AG10803 (cell line): Measurements from ENCODE around the gene SECISBP2L.

ENCODE experiments used
- DNase-seq: peaks from one replicate; pipeline ENCODE4 v3.0.0; 2010; ENCODE audit warnings: low read depth
- H3K4me3 ChIP-seq: 2 replicates; pipeline ENCODE4 v1.5.1; 2011; ENCODE audit warnings: mild to moderate bottlenecking, low read length, control low read depth
- TF ChIP-seq, protein P1 (sequence below): conservative IDR thresholded peaks from 2 replicates; pipeline ENCODE4 v1.5.1; 2011; ENCODE audit warnings: mild to moderate bottlenecking, low read length, control low read depth, inconsistent platforms

The SECISBP2L gene

DNA sequence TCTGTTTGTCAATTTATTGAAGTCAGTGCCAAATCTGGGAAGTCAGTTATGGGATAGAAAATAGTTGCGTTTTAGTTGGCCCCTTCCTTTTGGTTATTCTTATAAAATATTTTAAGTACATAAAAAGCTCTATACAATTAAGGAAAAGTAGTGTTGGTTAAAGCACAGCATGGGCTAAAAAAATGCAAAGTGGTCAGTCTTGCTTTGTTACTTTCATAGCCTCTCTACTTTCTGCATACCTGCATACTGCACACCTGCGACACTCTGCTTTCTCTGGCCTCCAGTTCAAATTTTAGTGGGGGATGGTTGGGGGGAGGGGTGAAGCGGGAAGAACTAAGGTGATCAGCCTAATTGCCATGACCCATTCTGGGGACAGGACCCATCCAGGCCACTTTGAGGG lies 60.7 kb downstream of the SECISBP2L start:
- H3K4me3 ChIP-seq = no peak overlapping the region
- no peak for DNase-seq
- TF ChIP-seq, protein P1, sequence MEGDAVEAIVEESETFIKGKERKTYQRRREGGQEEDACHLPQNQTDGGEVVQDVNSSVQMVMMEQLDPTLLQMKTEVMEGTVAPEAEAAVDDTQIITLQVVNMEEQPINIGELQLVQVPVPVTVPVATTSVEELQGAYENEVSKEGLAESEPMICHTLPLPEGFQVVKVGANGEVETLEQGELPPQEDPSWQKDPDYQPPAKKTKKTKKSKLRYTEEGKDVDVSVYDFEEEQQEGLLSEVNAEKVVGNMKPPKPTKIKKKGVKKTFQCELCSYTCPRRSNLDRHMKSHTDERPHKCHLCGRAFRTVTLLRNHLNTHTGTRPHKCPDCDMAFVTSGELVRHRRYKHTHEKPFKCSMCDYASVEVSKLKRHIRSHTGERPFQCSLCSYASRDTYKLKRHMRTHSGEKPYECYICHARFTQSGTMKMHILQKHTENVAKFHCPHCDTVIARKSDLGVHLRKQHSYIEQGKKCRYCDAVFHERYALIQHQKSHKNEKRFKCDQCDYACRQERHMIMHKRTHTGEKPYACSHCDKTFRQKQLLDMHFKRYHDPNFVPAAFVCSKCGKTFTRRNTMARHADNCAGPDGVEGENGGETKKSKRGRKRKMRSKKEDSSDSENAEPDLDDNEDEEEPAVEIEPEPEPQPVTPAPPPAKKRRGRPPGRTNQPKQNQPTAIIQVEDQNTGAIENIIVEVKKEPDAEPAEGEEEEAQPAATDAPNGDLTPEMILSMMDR = no peak

DNA sequence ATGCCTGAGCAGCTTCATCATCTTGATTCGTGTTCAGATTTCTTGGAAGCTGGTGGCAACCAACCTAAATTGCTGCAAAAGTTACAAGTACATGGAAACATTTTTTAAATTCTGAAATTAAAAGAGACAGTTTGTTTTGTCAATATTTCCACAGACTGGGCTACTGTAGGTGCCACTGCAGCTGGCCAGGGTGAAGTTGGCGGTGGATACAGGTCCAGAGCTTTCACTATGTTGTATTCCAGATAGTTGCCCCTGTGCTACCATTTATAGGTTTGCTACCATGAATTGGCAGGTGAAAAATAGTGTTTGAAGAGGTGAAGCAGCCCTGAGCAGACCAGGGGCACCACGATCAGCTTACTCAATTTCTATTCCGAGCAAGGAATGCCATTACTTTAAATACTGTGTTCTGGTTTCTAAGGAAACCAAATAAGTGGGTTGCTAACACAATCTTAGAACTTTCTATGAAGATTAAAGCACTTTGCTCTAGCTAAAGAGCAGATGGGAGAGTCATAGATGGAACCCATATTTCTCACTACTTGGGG lies 61.4 kb downstream of the SECISBP2L start:
- peak; percentile 67 for DNase-seq
- TF ChIP-seq, protein P1 = no peak

DNA sequence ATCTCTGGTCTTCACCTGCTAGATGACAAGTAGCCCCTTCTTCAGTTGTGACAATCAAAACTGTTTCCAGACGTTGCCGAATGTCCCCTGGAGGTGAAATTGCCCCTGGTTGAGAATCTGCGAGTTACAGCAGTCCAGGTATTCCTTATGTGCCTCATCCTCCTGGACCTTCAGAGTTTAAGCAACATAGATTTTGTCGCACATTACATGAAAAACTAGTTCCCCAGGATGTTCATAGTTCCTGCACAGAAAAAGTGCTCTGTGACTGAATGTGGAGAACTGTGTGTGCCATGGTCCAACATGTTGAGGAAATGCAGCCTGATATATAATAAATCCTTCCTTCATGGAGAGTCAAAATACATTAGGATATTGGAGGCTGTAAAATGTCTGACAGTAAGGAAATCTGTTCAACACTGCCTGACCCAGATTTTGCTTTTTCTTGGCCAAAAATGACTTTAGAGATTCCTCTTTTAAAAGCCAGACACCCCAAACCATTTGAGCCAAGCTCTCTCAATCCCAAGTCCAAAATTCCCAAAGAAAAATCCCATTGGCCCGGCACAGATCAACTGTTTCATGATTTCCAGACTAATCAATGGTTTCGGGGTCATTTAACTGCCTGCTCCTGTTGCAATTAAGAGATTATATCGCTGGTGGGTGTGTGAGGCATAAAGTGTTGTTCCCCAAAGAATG lies 62.1 kb downstream of the SECISBP2L start:
- TF ChIP-seq, protein P1 = no peak
- DNase-seq = no peak

More for the DNA sequence above, 61.4 kb downstream of the SECISBP2L start:
- H3K4me3 ChIP-seq = peak overlapping the region; percentile 11

DNA sequence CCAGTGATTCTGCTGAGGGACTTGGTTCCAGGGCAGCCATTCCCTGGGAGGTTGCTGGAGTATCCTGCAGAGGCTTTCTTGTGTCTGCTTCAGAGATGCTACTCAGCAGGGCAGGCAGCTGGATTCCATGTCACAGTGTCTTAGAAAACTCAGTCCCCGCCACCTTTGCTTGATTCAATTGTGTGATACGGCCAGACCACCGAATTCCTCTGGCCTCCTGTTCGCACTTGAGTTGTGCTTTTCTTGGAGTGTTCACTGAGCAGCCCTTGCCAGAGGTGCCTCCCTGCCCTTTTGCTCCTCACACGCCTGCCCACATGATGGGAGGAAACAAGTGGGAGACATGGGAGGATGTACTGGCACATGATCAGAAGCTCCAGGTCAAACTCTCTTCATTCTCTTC lies 62.9 kb downstream of the SECISBP2L start:
- TF ChIP-seq, protein P1 = no peak
- no peak for DNase-seq
- no peak overlapping the region for H3K4me3 ChIP-seq

More for the DNA sequence above, 62.1 kb downstream of the SECISBP2L start:
- H3K4me3 ChIP-seq = no peak overlapping the region

DNA sequence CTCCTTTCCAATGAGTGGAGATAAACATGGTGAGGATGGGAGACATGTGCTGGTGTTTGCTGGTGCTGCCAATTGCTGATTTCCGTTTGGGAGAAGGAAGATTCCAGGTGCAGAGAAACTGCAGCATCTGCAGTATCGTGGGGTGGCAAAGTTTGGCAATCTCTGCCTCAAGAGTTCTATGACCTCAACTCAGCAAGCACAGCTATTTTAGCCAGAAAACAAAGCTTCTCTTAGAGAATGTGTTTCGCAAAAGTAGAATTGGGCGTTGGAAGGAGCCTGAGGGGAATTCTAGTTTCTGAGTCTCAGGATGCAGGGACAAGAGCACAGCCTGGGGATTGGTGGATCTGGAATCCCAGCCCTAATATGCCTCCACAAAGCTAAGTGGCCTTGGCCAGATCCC lies 64.3 kb downstream of the SECISBP2L start:
- H3K4me3 ChIP-seq = no peak overlapping the region
- TF ChIP-seq, protein P1 = no peak
- peak; percentile 32 for DNase-seq

DNA sequence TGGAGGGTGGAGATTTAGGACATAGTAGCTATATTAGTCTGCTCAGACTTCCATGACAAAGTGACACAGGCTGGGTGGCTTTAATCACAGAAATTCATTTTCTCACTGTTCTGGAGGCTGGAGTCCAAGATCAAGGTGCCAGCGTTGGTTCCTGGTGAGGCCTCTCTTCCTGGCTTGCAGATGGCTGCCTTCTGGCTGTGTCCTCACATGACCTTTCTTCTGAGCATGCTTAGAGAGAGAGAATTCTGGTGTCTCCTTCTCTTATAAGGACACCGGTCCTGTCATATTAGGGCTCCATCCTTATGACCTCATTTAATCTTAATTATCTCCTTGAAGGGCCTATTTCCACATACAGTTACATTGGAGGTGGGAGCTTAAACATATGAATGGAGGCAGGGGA lies 67.6 kb downstream of the SECISBP2L start:
- DNase-seq = no peak
- TF ChIP-seq, protein P1 = no peak
- H3K4me3 ChIP-seq = no peak overlapping the region

- no peak for DNase-seq
- TF ChIP-seq, protein P1 = no peak
- no peak overlapping the region for H3K4me3 ChIP-seq
Measured at GRCh38 chr15:48976444-48977088, 69.7 kb downstream of the SECISBP2L start.
